Astrocyte (in vitro differentiated cells and primary cell): ENCODE measurements around the gene TRPM6. TPM values are rescaled to one million over a fixed set of nuclear protein-coding genes. Genes with fewer than 3 reads are reported as not detected.

Experiments used
- DNase-seq: peaks from one replicate; pipeline ENCODE4 v3.0.0-alpha.2; 2010; ENCODE audit warnings: low read depth
- FAIRE-seq: peaks from 2 replicates; lab custom pipeline; 2011; peaks lifted over from hg19 to GRCh38; lab: Jason Lieb, UNC
- H2AFZ ChIP-seq: 2 replicates; pipeline ENCODE4 v1.6.0; 2012; ENCODE audit warnings: low read depth, low read length, inconsistent platforms
- H3K27ac ChIP-seq: 2 replicates; pipeline ENCODE4 v1.5.1; 2011; ENCODE audit warnings: low read depth, low read length, inconsistent platforms
- H3K27me3 ChIP-seq: 2 replicates; pipeline ENCODE4 v1.6.0; 2011; ENCODE audit warnings: low read length, inconsistent platforms; ENCODE audit not compliant: insufficient read depth
- H3K36me3 ChIP-seq: 2 replicates; pipeline ENCODE4 v1.5.1; 2011; ENCODE audit warnings: low read length, inconsistent platforms; ENCODE audit not compliant: insufficient read depth
- H3K4me1 ChIP-seq: 2 replicates; pipeline ENCODE4 v1.5.1; 2011; ENCODE audit warnings: low read length, inconsistent platforms; ENCODE audit not compliant: insufficient read depth
- H3K4me2 ChIP-seq: 2 replicates; pipeline ENCODE4 v1.6.0; 2012; ENCODE audit warnings: low read length, inconsistent platforms
- H3K4me3 ChIP-seq: 2 replicates; pipeline ENCODE4 v1.5.1; 2011; ENCODE audit warnings: low read depth, mild to moderate bottlenecking, low read length, inconsistent platforms; ENCODE audit not compliant: insufficient read depth
- H3K79me2 ChIP-seq: 2 replicates; pipeline ENCODE4 v1.6.0; 2012; ENCODE audit warnings: mild to moderate bottlenecking, low read length, inconsistent platforms; ENCODE audit not compliant: insufficient read depth
- H3K9ac ChIP-seq: 2 replicates; pipeline ENCODE4 v1.6.0; 2012; ENCODE audit warnings: mild to moderate bottlenecking, low read length, inconsistent platforms
- H3K9me3 ChIP-seq: 2 replicates; pipeline ENCODE4 v1.5.1; 2012; ENCODE audit warnings: low read depth, mild to moderate bottlenecking, low read length, inconsistent platforms; ENCODE audit not compliant: insufficient read depth
- H4K20me1 ChIP-seq: 2 replicates; pipeline ENCODE4 v1.6.0; 2012; ENCODE audit warnings: low read length, inconsistent platforms; ENCODE audit not compliant: insufficient read depth
- H3K27ac Mint-ChIP-seq: one replicate; pipeline ENCODE4 v1.8.0; 2021; ENCODE audit warnings: mild to moderate bottlenecking, mixed read lengths; ENCODE audit not compliant: unreplicated experiment
- H3K27me3 Mint-ChIP-seq: one replicate; pipeline ENCODE4 v1.8.0; 2021; ENCODE audit warnings: low read depth, mixed read lengths; ENCODE audit not compliant: unreplicated experiment
- H3K36me3 Mint-ChIP-seq: one replicate; pipeline ENCODE4 v1.8.0; 2021; ENCODE audit warnings: low read depth, mixed read lengths; ENCODE audit not compliant: unreplicated experiment
- H3K4me1 Mint-ChIP-seq: one replicate; pipeline ENCODE4 v1.8.0; 2021; ENCODE audit warnings: low read depth, mixed read lengths; ENCODE audit not compliant: unreplicated experiment
- H3K4me3 Mint-ChIP-seq: one replicate; pipeline ENCODE4 v1.8.0; 2021; ENCODE audit warnings: mild to moderate bottlenecking, moderate library complexity, mixed read lengths; ENCODE audit not compliant: unreplicated experiment
- H3K9me3 Mint-ChIP-seq: one replicate; pipeline ENCODE4 v1.8.0; 2021; ENCODE audit warnings: mild to moderate bottlenecking, mixed read lengths; ENCODE audit not compliant: unreplicated experiment
- EZH2 ChIP-seq: IDR thresholded peaks from 2 replicates; pipeline ENCODE4 v1.6.1; 2012; ENCODE audit warnings: mild to moderate bottlenecking, low read length, inconsistent platforms; ENCODE audit not compliant: insufficient read depth
- total RNA-seq: library from RNA; stranded (reverse); gene quantifications from 2 replicates; pipeline ENCODE4 v1.2.1, GENCODE V29; 2021
- TF ChIP-seq, protein P1 (sequence below): IDR thresholded peaks from 2 replicates; pipeline ENCODE4 v1.5.1; 2011; ENCODE audit warnings: low read depth, mild to moderate bottlenecking, inconsistent platforms, low read length, moderate library complexity; ENCODE audit not compliant: insufficient read depth

The TRPM6 gene
- total RNA-seq, 1 donor from 2014 or later: 0.27 TPM

GRCh38 chr9:74859786-74860185 is 27.9 kb downstream of the TRPM6 start:
- Histone ChIP-seq H3K27me3 (no peaks in the 10 kb centered on the region), H3K9ac (no peak overlapping the region), H3K36me3 (no peaks in the 10 kb centered on the region), H2AFZ (no peak overlapping the region), H3K9me3 (no peaks in the 10 kb centered on the region), H3K27ac (no peak overlapping the region), H3K4me1 (no peaks in the 10 kb centered on the region), H3K79me2 (no peaks in the 10 kb centered on the region), H4K20me1 (no peaks in the 10 kb centered on the region), H3K4me2 (no peak overlapping the region), H3K4me3 (no peak overlapping the region)
- no peak for TF ChIP-seq EZH2
- TF ChIP-seq, protein P1, sequence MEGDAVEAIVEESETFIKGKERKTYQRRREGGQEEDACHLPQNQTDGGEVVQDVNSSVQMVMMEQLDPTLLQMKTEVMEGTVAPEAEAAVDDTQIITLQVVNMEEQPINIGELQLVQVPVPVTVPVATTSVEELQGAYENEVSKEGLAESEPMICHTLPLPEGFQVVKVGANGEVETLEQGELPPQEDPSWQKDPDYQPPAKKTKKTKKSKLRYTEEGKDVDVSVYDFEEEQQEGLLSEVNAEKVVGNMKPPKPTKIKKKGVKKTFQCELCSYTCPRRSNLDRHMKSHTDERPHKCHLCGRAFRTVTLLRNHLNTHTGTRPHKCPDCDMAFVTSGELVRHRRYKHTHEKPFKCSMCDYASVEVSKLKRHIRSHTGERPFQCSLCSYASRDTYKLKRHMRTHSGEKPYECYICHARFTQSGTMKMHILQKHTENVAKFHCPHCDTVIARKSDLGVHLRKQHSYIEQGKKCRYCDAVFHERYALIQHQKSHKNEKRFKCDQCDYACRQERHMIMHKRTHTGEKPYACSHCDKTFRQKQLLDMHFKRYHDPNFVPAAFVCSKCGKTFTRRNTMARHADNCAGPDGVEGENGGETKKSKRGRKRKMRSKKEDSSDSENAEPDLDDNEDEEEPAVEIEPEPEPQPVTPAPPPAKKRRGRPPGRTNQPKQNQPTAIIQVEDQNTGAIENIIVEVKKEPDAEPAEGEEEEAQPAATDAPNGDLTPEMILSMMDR: no peak
- Mint-ChIP-seq H3K4me1 (no peaks in the 10 kb centered on the region), H3K36me3 (no peaks in the 10 kb centered on the region), H3K4me3 (no peak overlapping the region), H3K27ac (no peak overlapping the region), H3K27me3 (no peaks in the 10 kb centered on the region), H3K9me3 (no peaks in the 10 kb centered on the region)
- FAIRE-seq (no peak), DNase-seq (no peak)

- Mint-ChIP-seq H3K27ac (no peak overlapping the region), H3K4me3 (no peak overlapping the region), H3K4me1 (no peaks in the 10 kb centered on the region), H3K9me3 (no peaks in the 10 kb centered on the region), H3K36me3 (no peaks in the 10 kb centered on the region), H3K27me3 (no peaks in the 10 kb centered on the region)
- DNase-seq: no peak
- no peaks in the 10 kb centered on the region for H3K27me3 ChIP-seq
- TF ChIP-seq, protein P1: no peak
- no peak for TF ChIP-seq EZH2
- H2AFZ ChIP-seq: no peak overlapping the region
- no peaks in the 10 kb centered on the region for H3K79me2 ChIP-seq
- no peaks in the 10 kb centered on the region for H3K4me1 ChIP-seq
- H3K36me3 ChIP-seq: no peaks in the 10 kb centered on the region
- no peak overlapping the region for H3K9ac ChIP-seq
- no peak overlapping the region for H3K4me2 ChIP-seq
- FAIRE-seq: no peak
- no peak overlapping the region for H3K27ac ChIP-seq
- no peaks in the 10 kb centered on the region for H4K20me1 ChIP-seq
- no peak overlapping the region for H3K4me3 ChIP-seq
- H3K9me3 ChIP-seq: no peaks in the 10 kb centered on the region
Observed at GRCh38 chr9:74858751-74859414, 28.8 kb downstream of the TRPM6 start.

- H3K4me1 ChIP-seq: no peaks in the 10 kb centered on the region
- Mint-ChIP-seq H3K4me3 (no peak overlapping the region), H3K9me3 (no peaks in the 10 kb centered on the region), H3K27ac (no peak overlapping the region), H3K27me3 (no peaks in the 10 kb centered on the region), H3K36me3 (no peaks in the 10 kb centered on the region), H3K4me1 (no peaks in the 10 kb centered on the region)
- H4K20me1 ChIP-seq: no peaks in the 10 kb centered on the region
- H3K79me2 ChIP-seq: no peaks in the 10 kb centered on the region
- no peak overlapping the region for H3K27ac ChIP-seq
- H3K36me3 ChIP-seq: no peaks in the 10 kb centered on the region
- no peak overlapping the region for H3K4me3 ChIP-seq
- H3K9me3 ChIP-seq: no peaks in the 10 kb centered on the region
- TF ChIP-seq, protein P1: no peak
- no peak for TF ChIP-seq EZH2
- DNase-seq (no peak), FAIRE-seq (no peak)
- no peak overlapping the region for H3K4me2 ChIP-seq
- no peak overlapping the region for H3K9ac ChIP-seq
- H2AFZ ChIP-seq: no peak overlapping the region
- no peaks in the 10 kb centered on the region for H3K27me3 ChIP-seq
Observed at GRCh38 chr9:74856989-74857388, 30.7 kb downstream of the TRPM6 start.
